Measurements from ENCODE around the gene DYSF.

GRCh38 chr2:71706836-71707235, 253.5 kb downstream of the DYSF start:
- TF ChIP-seq, protein P1, sequence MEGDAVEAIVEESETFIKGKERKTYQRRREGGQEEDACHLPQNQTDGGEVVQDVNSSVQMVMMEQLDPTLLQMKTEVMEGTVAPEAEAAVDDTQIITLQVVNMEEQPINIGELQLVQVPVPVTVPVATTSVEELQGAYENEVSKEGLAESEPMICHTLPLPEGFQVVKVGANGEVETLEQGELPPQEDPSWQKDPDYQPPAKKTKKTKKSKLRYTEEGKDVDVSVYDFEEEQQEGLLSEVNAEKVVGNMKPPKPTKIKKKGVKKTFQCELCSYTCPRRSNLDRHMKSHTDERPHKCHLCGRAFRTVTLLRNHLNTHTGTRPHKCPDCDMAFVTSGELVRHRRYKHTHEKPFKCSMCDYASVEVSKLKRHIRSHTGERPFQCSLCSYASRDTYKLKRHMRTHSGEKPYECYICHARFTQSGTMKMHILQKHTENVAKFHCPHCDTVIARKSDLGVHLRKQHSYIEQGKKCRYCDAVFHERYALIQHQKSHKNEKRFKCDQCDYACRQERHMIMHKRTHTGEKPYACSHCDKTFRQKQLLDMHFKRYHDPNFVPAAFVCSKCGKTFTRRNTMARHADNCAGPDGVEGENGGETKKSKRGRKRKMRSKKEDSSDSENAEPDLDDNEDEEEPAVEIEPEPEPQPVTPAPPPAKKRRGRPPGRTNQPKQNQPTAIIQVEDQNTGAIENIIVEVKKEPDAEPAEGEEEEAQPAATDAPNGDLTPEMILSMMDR (conservative IDR thresholded peaks at IDR 0.05): no peak
- TF ChIP-seq ZFX (IDR thresholded peaks at IDR 0.05): no peak

Measured in C4-2B (cell line).